SU-DHL-6 (cell line): ENCODE data around the gene LRRC73.

Experiments
- EZH2phosphoT487 ChIP-seq: fragments of 200-600 bp; sonication (generic), shearing (Covaris generic); conservative IDR thresholded peaks from 2 replicates; pipeline ENCODE4 v1.6.1; 2018; ENCODE audit warnings: mild to moderate bottlenecking, antibody characterized with exemption, low read length, moderate library complexity, mixed read lengths
- TF ChIP-seq, protein P1 (sequence below): fragments of 200-600 bp; sonication (generic); IDR thresholded peaks from one replicate; pipeline ENCODE4 v1.5.1; 2017; ENCODE audit warnings: antibody characterized with exemption, mild to moderate bottlenecking, low read length, moderate library complexity; ENCODE audit not compliant: insufficient read depth, poor library complexity, severe bottlenecking

DNA sequence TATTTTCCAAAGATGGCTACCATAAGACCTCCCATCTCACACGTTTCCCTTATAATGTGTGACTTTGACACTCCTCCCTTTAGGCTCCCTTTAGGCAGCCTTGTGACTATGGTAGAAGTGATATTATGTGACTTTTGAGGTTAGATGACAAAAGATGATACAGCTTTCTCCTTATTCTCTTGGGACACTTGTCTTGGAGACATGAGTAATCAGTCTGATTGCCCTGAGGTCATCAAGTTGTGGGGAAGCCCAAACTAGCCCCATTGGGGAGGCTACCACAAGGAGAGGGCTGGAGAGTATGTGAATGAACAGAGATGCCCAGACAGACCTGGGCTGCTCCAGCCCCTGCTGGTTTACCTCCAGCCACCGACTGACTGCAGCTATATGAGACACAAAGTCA is 44.2 kb downstream of the LRRC73 start:
- TF ChIP-seq, protein P1, sequence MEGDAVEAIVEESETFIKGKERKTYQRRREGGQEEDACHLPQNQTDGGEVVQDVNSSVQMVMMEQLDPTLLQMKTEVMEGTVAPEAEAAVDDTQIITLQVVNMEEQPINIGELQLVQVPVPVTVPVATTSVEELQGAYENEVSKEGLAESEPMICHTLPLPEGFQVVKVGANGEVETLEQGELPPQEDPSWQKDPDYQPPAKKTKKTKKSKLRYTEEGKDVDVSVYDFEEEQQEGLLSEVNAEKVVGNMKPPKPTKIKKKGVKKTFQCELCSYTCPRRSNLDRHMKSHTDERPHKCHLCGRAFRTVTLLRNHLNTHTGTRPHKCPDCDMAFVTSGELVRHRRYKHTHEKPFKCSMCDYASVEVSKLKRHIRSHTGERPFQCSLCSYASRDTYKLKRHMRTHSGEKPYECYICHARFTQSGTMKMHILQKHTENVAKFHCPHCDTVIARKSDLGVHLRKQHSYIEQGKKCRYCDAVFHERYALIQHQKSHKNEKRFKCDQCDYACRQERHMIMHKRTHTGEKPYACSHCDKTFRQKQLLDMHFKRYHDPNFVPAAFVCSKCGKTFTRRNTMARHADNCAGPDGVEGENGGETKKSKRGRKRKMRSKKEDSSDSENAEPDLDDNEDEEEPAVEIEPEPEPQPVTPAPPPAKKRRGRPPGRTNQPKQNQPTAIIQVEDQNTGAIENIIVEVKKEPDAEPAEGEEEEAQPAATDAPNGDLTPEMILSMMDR, result no peak
- TF ChIP-seq EZH2phosphoT487, result no peak
